GM12892 (cell line): Measurements from ENCODE around the gene TP53RK.

Experiments used
- POLR2A ChIP-seq: IDR thresholded peaks from 2 replicates; pipeline ENCODE4 v1.6.1; 2011; ENCODE audit warnings: low read depth, low read length, control low read depth
- POLR2AphosphoS5 ChIP-seq: IDR thresholded peaks from 2 replicates; pipeline ENCODE4 v1.6.1; 2011; ENCODE audit warnings: low read depth, low read length, control low read depth

GRCh38 chr20:46705378-46705729 is 16.1 kb upstream of the TP53RK start:
- no peak for TF ChIP-seq POLR2A
- no peak for TF ChIP-seq POLR2AphosphoS5
